Naive B cell (primary cell): ENCODE results near the gene PHF14. TPM values are rescaled to one million over a fixed set of nuclear protein-coding genes. Genes with fewer than 3 reads are reported as not detected.

ENCODE experiments used
- ATAC-seq, 2 donors: fragments of 150-1000 bp; cut with Tn5 transposase; 2 replicates each; pipeline ENCODE4 v1.10.0; 2021; ENCODE audit warnings: low read depth in 2 of 2, mild to moderate bottlenecking in 2 of 2, moderate library complexity in 2 of 2
- DNase-seq: peaks from one replicate; pipeline ENCODE4 v3.0.0; 2022
- H3K27ac Mint-ChIP-seq, 6 donors: one replicate each; pipeline ENCODE4 v1.8.0; 2020 to 2022; ENCODE audit warnings: mild to moderate bottlenecking in 6 of 6, mixed read lengths in 6 of 6, moderate library complexity in 5 of 6, inconsistent platforms in 2 of 6
- H3K27me3 Mint-ChIP-seq, 3 donors: one replicate each; pipeline ENCODE4 v1.8.0; 2021 to 2022; ENCODE audit warnings: mixed read lengths in 3 of 3, mild to moderate bottlenecking in 1 of 3
- H3K36me3 Mint-ChIP-seq, 2 donors: one replicate each; pipeline ENCODE4 v1.8.0; 2020 to 2022; ENCODE audit warnings: mixed read lengths in 2 of 2, inconsistent platforms in 1 of 2, mild to moderate bottlenecking in 1 of 2
- H3K4me1 Mint-ChIP-seq, 3 donors: one replicate each; pipeline ENCODE4 v1.8.0; 2020 to 2022; ENCODE audit warnings: mixed read lengths in 3 of 3, inconsistent platforms in 1 of 3, mild to moderate bottlenecking in 1 of 3, moderate library complexity in 1 of 3
- H3K4me3 Mint-ChIP-seq, 8 donors: one replicate each; pipeline ENCODE4 v1.8.0; 2020 to 2022; ENCODE audit warnings: mild to moderate bottlenecking in 8 of 8, mixed read lengths in 8 of 8, moderate library complexity in 8 of 8, inconsistent platforms in 2 of 8
- H3K9me3 Mint-ChIP-seq, 7 donors: one replicate each; pipeline ENCODE4 v1.8.0; 2020 to 2022; ENCODE audit warnings: mixed read lengths in 7 of 7, mild to moderate bottlenecking in 5 of 7, inconsistent platforms in 2 of 7, moderate library complexity in 1 of 7
- polyA plus RNA-seq, 6 donors: library from polyadenylated mRNA; unstranded; fragments of 300-500 nt; fragmentation: Illumina TruSeq; gene quantifications; one replicate each; pipeline ENCODE4 v1.2.3, GENCODE V29; 2021; ENCODE audit warnings: low read depth in 6 of 6

PHF14 gene
- polyA plus RNA-seq, 6 donors from 2014 or later: 9.6 to 14.3 (median 13.4) TPM

DNA sequence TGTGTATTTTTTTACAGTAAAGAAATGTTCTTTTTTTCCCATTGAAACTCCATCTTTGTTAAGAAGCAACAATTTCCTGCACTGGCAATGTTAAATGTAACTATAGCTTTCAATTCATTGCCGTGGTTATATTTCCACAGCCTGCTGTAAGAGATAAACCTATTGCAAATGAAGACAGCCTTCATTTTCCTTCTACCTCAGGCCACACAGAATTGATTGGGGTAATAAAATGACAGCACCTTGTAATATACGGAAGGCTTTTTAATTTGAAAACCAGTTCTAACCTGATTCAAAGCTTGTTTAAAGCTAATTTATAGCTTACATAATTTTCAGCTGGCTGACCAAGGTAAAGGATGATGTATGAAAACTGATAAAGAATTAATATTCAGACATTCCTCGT, 161.9 kb downstream of the PHF14 start:
- no peaks in the 10 kb centered on the region for H3K4me1 Mint-ChIP-seq
- H3K36me3 Mint-ChIP-seq: peaks cover 5 to 8% of the 10 kb centered on the region in 2 donors
- H3K27me3 Mint-ChIP-seq: no peaks in the 10 kb centered on the region
- ATAC-seq: no peak
- H3K27ac Mint-ChIP-seq: no peak overlapping the region
- H3K4me3 Mint-ChIP-seq: no peak overlapping the region
- H3K9me3 Mint-ChIP-seq: no peaks in the 10 kb centered on the region
- no peak for DNase-seq

DNA sequence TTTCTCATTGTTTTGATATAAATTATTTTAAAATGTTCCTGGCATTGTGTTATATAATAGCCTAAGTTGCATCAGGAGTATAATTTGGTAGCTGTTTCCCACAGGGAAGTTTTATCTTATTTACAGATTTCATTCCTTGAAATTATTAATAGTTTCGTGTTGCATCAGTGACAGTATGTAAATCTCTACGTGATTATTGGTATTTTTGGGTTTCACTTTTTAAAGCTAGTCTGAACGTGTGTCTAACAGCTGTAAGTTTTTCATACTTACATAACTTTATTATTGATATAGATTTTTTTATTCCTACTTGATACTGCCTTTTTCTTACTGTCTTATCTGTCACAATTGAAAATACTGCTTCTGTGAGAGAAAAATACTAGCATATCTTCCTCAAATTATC, 167.9 kb downstream of the PHF14 start:
- Mint-ChIP-seq H3K9me3 (no peaks in the 10 kb centered on the region), H3K4me3 (no peak overlapping the region), H3K27ac (no peak overlapping the region), H3K36me3 (no peaks in the 10 kb centered on the region), H3K27me3 (no peaks in the 10 kb centered on the region), H3K4me1 (no peaks in the 10 kb centered on the region)
- no peak for ATAC-seq
- no peak for DNase-seq

DNA sequence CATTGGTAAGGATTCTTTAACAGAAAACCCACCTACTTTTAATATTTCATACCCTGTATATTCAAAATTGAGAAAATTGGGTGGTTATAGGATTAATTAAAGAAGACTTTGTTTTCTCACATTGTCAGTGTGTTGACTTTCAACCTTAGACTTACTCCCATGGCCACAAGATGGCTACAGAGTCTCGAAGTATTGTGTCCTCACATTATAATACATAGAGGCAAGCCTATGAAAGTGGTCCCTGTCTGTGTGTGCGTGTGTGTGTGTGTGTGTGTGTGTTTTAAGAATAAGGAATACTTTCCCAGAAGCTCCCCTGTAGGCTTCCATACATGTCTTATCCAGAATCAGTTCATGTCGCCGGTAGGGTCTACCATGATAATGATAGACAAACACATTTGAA, 180.0 kb downstream of the PHF14 start:
- ATAC-seq: no peak
- no peak overlapping the region for H3K27ac Mint-ChIP-seq
- H3K9me3 Mint-ChIP-seq: peaks cover 0 to 3% (median 0%) of the 10 kb centered on the region in 7 donors
- no peak for DNase-seq
- peaks cover 0 to 8% of the 10 kb centered on the region in 2 donors for H3K36me3 Mint-ChIP-seq
- no peak overlapping the region for H3K4me3 Mint-ChIP-seq
- H3K4me1 Mint-ChIP-seq: no peaks in the 10 kb centered on the region
- H3K27me3 Mint-ChIP-seq: no peaks in the 10 kb centered on the region

DNA sequence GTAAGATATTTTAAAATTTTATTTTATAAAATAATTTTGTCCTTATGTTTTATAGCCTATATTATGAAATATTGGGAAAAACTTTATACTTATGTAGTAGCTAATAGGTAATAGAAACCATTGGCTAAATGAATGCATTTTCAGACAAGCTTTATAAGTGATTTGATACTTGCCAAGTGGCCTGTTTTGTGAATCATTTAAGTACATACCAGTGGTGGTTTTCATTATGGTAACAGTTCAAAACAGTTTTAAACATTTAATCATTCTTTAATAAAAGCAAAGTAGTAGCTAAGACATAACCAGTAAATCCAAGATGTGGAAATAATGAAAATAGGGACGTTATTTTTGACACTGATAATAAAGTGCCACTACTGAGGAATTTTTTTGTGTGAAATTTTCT, 182.2 kb downstream of the PHF14 start:
- ATAC-seq: no peak
- DNase-seq: no peak
- Mint-ChIP-seq H3K4me3 (no peak overlapping the region), H3K4me1 (no peaks in the 10 kb centered on the region), H3K36me3 (peaks cover 3 to 8% of the 10 kb centered on the region in 2 donors), H3K9me3 (peaks cover 0 to 3% (median 0%) of the 10 kb centered on the region in 7 donors), H3K27ac (no peak overlapping the region), H3K27me3 (no peaks in the 10 kb centered on the region)

DNA sequence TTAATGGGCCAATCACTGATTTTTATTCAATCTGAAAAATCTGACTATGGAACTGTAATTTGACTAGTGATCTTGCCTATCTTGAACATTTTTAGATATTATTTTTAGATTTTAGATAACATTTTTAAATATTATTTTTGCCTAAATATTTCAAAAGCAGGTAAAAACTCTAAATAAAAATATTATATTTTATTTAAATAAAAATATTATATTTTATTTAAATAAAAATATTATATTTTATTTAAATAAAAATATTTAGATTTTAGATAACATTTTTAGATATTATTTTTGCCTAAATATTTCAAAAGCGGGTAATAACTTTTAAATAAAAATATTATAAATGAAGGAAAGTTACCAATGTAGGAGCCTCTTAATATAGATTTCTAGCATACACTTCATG, 187.8 kb downstream of the PHF14 start:
- Mint-ChIP-seq H3K4me3 (no peak overlapping the region), H3K27me3 (no peaks in the 10 kb centered on the region), H3K9me3 (no peaks in the 10 kb centered on the region), H3K36me3 (peaks cover 0 to 3% of the 10 kb centered on the region in 2 donors), H3K27ac (no peak overlapping the region), H3K4me1 (no peaks in the 10 kb centered on the region)
- ATAC-seq: no peak
- DNase-seq: no peak

DNA sequence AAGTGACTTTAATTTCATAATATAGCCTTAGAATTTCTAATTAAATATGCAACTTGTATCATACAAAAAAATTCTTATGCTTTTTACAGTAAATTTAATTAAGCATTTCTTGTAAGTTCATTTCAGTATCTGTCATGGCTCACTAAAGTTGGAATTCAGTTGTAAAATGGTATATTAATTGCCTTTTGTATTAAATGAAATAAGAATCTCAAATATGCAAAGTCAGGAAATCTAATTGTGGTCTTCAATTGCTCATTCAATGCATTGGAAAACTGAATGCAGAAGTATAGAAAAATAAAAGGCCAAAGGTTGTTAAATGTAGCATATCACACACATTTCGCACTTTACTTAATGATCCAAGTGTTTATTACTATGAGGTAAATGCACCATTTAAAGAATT, 189.5 kb downstream of the PHF14 start:
- Mint-ChIP-seq H3K36me3 (peaks cover 0 to 3% of the 10 kb centered on the region in 2 donors), H3K27ac (no peak overlapping the region)

DNA sequence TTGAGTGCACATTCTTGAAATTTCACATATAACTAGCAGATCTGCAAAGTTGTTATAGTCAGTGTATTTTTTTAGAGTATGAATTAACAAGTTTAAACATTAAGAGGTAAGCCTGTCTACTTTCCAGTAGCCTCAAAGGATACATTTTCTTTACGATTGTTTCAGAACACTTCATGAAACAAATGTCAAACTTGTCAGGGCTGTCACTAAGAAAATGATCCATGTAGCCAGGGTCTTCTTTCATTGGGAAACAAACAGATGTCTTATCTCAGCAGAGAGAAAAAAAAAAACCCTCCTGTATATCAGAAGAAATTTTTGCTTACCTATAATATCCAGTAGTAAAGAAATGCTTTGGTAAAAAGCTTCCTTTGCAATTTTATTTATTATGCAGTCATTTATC, 192.4 kb downstream of the PHF14 start:
- DNase-seq (no peak), ATAC-seq (no peak)
- Mint-ChIP-seq H3K4me3 (no peak overlapping the region), H3K36me3 (no peaks in the 10 kb centered on the region), H3K4me1 (no peaks in the 10 kb centered on the region), H3K27ac (no peak overlapping the region), H3K27me3 (no peaks in the 10 kb centered on the region), H3K9me3 (no peaks in the 10 kb centered on the region)

More for the DNA sequence above, 189.5 kb downstream of the PHF14 start:
- no peak for DNase-seq
- ATAC-seq: no peak
- Mint-ChIP-seq H3K27me3 (no peaks in the 10 kb centered on the region), H3K9me3 (no peaks in the 10 kb centered on the region), H3K4me3 (no peak overlapping the region), H3K4me1 (no peaks in the 10 kb centered on the region)

DNA sequence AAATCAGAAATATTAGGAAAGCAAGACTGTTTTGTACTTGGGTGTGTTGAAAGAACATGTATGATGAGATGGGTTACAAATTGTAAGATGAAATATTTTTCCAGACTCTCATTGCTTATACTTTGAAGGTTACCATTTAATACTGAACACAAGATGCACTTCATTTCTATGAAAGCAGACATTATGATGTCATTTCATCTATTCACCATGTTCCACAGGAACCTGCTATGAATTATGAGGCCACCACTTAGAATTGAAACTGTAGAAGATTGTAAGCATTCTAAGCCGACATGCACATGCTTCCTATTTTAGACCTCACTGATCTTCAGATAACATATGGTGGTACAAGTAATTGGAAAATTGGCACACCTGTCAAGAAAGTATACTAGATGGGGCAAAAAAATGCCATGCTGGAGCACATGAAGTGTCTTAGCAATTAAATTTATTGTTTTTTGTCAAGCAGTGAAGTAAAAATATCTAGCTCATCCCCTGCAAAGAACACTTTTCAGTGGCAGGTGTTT, 195.0 kb downstream of the PHF14 start:
- Mint-ChIP-seq H3K36me3 (no peaks in the 10 kb centered on the region), H3K27me3 (no peaks in the 10 kb centered on the region), H3K4me1 (no peaks in the 10 kb centered on the region), H3K4me3 (no peak overlapping the region), H3K9me3 (no peaks in the 10 kb centered on the region), H3K27ac (no peak overlapping the region)
- ATAC-seq: no peak
- no peak for DNase-seq

DNA sequence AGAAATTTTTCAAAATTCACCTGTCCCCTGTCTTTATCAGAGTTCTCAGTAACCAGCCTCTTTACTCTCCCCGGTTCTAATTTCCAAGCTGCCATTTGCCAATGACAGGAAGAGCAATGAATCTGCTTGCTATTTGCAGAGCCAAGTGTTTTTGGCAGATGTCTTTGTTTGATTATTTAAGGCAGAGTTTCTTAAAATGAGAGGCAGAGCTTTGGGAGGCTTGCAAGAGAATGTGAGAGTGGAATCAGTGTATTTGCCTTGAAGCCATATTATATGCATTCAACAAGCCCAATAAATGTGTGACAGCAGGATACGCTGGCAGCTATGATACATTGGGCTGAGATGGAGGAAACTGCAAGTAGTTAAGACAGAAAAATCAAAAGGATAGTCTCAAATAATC, 196.5 kb downstream of the PHF14 start:
- no peak for DNase-seq
- Mint-ChIP-seq H3K4me1 (no peaks in the 10 kb centered on the region), H3K27me3 (no peaks in the 10 kb centered on the region), H3K27ac (peak overlapping the region in 2 of 6 donors; percentile 8 to 28), H3K4me3 (no peak overlapping the region), H3K9me3 (no peaks in the 10 kb centered on the region), H3K36me3 (no peaks in the 10 kb centered on the region)
- ATAC-seq: no peak

DNA sequence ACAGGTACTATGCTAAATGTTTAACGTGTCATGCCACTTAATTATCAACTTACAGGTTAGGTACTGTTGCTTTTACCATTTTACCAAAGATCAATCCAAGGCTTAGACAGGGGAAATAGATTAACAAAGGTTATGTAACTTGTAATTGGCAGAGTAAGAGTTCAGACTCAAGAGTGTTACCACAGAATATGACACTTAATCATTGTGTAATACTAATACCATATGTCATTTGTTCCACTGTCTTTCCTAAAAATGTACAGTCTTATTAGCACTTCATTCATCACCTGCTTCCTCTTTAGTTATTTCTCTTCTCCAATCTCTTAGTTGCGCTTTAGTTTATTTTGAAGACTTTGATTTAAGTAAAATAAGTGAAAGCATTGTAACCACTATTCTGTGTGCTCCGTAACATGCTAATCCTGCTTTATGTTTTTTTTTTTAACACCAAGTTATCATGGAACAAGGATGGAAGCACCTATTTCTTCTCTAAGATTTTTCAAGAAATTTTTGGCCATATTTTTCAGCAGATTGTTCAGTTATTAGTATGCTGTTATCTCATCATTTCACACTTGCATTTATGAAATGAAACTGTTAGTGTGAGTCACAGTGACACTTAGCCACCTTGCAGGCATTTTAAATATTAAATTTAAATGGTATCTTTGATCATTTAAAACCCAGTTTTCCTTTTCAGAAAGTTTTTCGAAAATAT, 197.3 kb downstream of the PHF14 start:
- no peaks in the 10 kb centered on the region for H3K9me3 Mint-ChIP-seq
- no peaks in the 10 kb centered on the region for H3K27me3 Mint-ChIP-seq
- no peaks in the 10 kb centered on the region for H3K4me1 Mint-ChIP-seq
- ATAC-seq (no peak), DNase-seq (no peak)
- no peak overlapping the region for H3K27ac Mint-ChIP-seq
- H3K36me3 Mint-ChIP-seq: no peaks in the 10 kb centered on the region
- no peak overlapping the region for H3K4me3 Mint-ChIP-seq

DNA sequence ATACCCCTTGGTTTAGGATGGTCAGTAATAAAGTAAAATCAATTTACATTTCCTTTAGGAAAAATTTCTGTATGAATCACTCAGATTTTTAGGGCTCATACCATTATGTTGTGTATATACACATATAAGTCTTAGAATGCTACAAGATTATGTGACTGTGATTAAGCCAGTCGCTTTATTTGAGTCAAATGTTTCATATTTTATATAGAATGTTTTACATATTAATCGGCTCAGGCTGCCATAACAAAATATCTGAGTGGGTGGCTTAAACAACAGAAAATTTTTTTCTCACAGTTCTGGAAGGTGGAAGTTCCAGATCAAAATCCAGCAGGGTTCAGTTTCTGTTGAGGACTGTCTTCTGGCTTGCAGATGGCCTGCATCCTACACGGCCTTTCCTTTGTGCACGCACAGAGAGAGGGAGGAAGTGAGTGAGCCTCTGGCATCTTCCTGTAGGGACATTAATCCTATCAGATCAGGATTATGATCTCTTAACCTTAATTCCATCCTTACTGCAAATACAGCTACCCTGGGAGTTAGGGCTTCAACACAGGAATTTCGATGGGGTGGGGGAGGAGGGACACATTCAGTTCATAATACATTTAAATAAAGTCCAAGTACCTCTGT, 198.0 kb downstream of the PHF14 start:
- Mint-ChIP-seq H3K27ac (no peak overlapping the region), H3K27me3 (no peaks in the 10 kb centered on the region), H3K4me3 (no peak overlapping the region), H3K36me3 (no peaks in the 10 kb centered on the region), H3K4me1 (no peaks in the 10 kb centered on the region), H3K9me3 (no peaks in the 10 kb centered on the region)
- DNase-seq: no peak
- ATAC-seq: no peak

DNA sequence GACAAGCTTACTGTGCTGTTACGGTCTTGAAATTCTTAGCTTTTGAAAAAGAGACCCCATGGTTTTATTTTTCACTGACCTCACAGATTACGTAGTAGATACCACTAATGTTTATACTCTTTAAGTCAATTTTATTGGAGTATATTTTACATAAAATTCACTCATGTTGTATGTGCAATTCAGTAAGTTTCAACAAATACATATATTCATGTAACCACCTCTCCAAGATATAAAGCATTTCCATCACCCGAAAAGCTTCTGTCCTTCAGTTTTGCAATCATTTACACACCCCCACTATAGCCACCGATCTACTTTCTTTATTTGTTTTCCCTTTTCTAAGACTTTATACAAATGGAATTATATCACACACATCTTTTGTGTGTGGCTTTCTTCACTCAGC, 199.2 kb downstream of the PHF14 start:
- no peak for ATAC-seq
- DNase-seq: no peak

DNA sequence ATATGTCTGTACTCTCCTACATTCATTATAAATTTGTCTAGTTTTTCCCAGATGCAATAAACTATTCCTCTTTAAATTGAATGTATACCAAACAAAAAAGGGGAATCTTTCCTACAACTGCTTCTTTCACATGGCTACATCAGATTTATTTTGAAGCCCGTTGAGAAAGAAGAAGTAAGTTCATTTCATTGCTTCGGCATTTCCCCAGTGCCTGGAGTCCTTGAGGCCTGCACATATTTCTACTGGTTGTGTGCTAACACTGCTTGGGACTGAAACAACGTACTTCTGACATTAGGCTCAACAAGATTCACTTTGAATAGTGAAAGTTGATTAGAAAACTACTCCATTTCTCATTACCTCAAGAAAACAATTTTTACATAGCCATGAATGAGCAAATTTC, 201.7 kb downstream of the PHF14 start:
- Mint-ChIP-seq H3K36me3 (no peaks in the 10 kb centered on the region), H3K27ac (no peak overlapping the region), H3K9me3 (no peaks in the 10 kb centered on the region), H3K4me3 (no peak overlapping the region), H3K27me3 (no peaks in the 10 kb centered on the region), H3K4me1 (no peaks in the 10 kb centered on the region)
- ATAC-seq (no peak), DNase-seq (no peak)

More for the DNA sequence above, 199.2 kb downstream of the PHF14 start:
- H3K36me3 Mint-ChIP-seq: no peaks in the 10 kb centered on the region
- H3K27ac Mint-ChIP-seq: no peak overlapping the region
- no peaks in the 10 kb centered on the region for H3K4me1 Mint-ChIP-seq
- H3K9me3 Mint-ChIP-seq: no peaks in the 10 kb centered on the region
- H3K4me3 Mint-ChIP-seq: no peak overlapping the region
- H3K27me3 Mint-ChIP-seq: no peaks in the 10 kb centered on the region

DNA sequence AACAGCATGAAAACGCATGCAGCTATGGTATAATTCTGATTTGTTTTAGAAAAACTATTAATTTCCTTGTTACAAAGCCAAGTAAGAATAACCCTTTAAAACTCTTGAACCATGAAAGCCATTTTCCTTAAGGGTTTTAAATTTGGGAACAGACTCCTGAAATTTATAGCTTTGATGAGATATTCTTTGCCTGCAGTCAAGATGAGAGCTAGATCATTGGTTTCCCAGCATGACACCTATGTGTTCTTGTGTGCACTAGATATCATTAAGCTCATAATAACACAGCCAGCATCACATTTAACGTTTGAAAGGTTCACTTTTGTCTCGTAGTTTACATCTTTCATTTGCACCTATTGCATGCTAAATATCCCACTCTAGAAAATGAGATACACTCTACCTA, 202.2 kb downstream of the PHF14 start:
- ATAC-seq: no peak
- Mint-ChIP-seq H3K9me3 (no peaks in the 10 kb centered on the region), H3K27ac (no peak overlapping the region)

More for the DNA sequence above, 202.2 kb downstream of the PHF14 start:
- H3K4me1 Mint-ChIP-seq: no peaks in the 10 kb centered on the region
- no peaks in the 10 kb centered on the region for H3K27me3 Mint-ChIP-seq
- H3K4me3 Mint-ChIP-seq: no peak overlapping the region
- no peak for DNase-seq
- H3K36me3 Mint-ChIP-seq: no peaks in the 10 kb centered on the region
